DOHH2 (cell line): ENCODE data around the gene BUB3.

Experiments used
- EZH2phosphoT487 ChIP-seq: fragments of 200-600 bp; sonication (generic); IDR thresholded peaks from 2 replicates; pipeline ENCODE4 v1.6.1; 2017; ENCODE audit warnings: borderline replicate concordance, mild to moderate bottlenecking, antibody characterized with exemption, low read length, moderate library complexity, mixed read lengths
- TF ChIP-seq, protein P1 (sequence below): fragments of 200-600 bp; sonication (generic); IDR thresholded peaks from one replicate; pipeline ENCODE4 v1.5.1; 2014; ENCODE audit warnings: antibody characterized with exemption, mild to moderate bottlenecking, low read depth, low read length; ENCODE audit not compliant: poor library complexity, severe bottlenecking

DNA sequence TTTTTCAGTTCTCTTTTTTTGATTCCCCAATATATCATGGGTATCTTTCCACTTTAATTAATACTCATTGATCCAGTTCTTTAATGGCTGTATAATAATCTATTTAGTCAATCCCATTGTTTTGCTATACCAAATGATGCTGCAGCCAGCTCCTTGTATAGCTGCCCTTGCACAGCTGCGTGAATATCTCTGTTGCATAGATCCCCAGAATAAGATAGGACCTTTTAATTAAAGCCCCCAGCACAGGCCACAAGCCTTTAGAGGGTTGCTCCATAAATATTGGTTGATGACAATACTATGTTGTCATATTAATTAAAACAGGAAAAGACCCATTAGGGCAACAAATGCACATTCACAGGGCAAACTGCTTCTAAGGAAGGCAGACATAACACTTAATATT lies 57.9 kb downstream of the BUB3 start:
- TF ChIP-seq, protein P1, sequence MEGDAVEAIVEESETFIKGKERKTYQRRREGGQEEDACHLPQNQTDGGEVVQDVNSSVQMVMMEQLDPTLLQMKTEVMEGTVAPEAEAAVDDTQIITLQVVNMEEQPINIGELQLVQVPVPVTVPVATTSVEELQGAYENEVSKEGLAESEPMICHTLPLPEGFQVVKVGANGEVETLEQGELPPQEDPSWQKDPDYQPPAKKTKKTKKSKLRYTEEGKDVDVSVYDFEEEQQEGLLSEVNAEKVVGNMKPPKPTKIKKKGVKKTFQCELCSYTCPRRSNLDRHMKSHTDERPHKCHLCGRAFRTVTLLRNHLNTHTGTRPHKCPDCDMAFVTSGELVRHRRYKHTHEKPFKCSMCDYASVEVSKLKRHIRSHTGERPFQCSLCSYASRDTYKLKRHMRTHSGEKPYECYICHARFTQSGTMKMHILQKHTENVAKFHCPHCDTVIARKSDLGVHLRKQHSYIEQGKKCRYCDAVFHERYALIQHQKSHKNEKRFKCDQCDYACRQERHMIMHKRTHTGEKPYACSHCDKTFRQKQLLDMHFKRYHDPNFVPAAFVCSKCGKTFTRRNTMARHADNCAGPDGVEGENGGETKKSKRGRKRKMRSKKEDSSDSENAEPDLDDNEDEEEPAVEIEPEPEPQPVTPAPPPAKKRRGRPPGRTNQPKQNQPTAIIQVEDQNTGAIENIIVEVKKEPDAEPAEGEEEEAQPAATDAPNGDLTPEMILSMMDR = no peak
- no peak for TF ChIP-seq EZH2phosphoT487
